Measurements from ENCODE around the gene FBXW12.
"Not testable (repeated sequence)": the region's sequence is repeated elsewhere in the genome, so short reads cannot be mapped to it uniquely, and the experiment has no call there.

Gene FBXW12

GRCh38 chr3:48371651-48372376, at the start of gene FBXW12:
FBXW12 (plus strand) TSS chr3:48372219; CDS start chr3:48372768, 549 bp downstream.
- DNase-seq (ENCODE audit: low read depth): no peak

DNA sequence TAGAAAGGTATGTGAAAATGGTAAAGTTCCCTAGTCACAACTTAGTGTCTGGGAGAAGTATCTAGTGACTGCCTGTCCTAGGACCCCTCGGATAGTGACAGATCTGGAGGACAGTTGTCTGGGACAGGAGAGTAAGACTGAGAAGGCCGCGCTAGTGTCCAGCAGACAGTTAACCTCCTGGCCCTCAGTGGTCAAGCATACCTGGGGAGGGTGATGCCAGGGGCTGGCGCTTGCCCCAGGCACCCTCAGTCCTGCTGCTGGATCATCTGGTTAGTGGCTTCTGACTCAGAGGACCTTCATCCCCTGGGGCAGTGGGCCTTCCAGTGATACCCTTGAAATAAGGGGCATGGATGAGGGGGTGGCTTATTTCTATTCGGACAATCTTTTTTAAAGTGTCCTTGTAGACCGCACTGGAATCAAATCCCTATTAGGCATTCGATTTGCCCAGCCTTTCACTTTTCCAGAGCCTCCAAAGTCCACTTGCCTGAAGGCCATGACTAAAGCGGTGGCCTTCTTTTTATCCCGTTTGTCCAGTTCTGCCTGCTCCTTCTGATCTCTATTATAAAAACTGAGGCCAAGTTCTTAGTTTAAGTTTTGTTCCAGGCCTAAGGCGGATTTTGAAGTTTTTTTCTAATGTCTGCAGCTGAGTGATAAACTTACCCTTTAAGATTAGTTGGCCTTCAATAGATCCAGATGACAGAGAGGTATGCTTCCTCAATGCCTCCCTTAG, 40.1 kb upstream of the FBXW12 start:
- not testable (repeated sequence) for DNase-seq (ENCODE audit: low read depth)

- not testable (repeated sequence) for DNase-seq (ENCODE audit: low read depth)
Measured at GRCh38 chr3:48333346-48334245, 38.4 kb upstream of the FBXW12 start, which contains the start of gene SPINK8. SPINK8 (minus strand) TSS chr3:48333661; CDS start chr3:48328341, 5,320 bp downstream.

DNA sequence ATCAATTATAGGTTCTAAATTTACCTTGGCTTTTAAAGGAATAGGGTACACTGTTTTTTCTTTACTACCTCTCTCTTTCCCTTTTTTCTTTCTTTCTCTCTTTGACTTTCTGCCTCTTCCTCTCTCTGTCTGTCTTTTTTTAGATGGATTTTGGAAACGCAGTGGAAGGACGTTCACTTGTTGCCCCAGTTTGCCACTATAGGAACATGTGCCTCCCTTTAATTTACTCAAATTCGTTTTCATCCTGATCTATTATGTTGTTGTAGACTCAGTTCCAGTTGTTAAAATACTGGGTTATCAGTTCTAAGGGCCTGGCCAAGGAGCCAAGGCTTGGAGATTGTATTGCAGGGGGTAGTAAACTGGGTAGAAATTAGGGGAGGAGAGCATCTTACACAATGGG, 37.4 kb upstream of the FBXW12 start:
- no peak for DNase-seq (ENCODE audit: low read depth)

- not testable (repeated sequence) for DNase-seq (ENCODE audit: low read depth)
Measured at GRCh38 chr3:48335286-48335685, 36.7 kb upstream of the FBXW12 start.

GRCh38 chr3:48337536-48337935, 34.5 kb upstream of the FBXW12 start:
- not testable (repeated sequence) for DNase-seq (ENCODE audit: low read depth)

DNA sequence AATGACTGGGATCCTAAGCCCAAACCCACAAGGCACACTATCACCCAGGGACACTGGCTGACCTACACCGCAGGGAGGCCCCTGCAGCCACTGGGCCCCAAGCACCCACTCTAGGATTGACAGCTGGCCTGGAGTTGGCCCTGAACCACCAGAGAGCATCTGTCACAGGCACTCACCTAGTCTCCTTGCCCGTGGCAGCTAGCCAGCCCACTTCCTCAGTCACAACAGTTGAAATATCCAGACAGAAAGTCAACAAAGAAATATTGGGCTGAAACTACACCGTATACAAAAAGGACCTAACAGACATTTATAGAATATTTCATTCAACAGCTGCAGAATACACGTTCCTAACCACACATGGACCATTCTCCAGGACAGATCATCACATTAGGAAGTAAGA, 33.4 kb upstream of the FBXW12 start:
- no peak for DNase-seq (ENCODE audit: low read depth)

DNA sequence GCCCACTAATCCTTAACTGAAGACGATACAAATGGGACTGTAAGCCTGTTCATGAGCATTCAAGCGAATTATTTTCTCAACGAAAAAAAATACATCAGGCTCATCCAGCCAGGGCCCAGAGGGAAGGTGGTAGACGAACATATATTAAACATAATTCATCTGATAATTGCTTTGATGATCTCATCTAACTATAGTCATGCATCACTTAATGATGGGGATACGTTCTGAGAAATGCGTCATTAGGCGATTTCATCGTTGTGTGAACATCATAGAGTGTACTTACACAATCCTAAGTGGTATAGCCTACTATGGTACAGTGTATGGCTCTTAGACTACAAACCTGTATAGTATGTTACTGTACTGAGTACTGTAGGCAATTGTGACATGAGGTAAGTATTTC, 28.6 kb upstream of the FBXW12 start:
- no peak for DNase-seq (ENCODE audit: low read depth)

- no peak for DNase-seq (ENCODE audit: low read depth)
Measured at GRCh38 chr3:48344867-48345507, 27.0 kb upstream of the FBXW12 start.

DNA sequence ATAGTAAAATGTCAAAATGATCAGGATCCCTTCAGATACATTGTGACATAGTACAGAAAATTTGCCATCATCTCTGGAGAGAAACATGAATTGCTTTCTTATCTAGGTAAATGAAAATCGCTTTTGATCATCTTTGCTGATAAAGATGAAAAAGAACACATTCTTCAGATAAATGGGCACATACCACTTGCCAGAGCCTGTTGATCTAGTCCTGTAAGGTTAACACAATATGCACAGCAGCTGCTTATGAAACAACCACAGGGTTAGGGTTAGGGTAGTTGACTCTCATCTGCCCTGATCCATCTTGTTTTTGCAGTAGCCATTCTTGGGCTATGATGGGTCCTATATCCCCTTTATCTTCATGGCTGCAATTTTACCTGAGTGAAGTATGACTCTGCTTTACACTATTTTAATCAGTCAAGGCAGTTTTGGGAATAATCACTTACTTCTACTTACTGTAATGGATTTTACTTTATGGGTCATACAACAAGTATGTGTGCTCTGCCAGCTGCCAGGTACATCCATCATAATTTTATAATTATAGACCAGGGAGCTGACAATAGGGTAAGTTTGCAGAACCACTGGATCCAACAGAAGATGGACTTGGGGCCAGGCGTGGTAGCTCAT, 26.0 kb upstream of the FBXW12 start:
- DNase-seq (ENCODE audit: low read depth): no peak

DNA sequence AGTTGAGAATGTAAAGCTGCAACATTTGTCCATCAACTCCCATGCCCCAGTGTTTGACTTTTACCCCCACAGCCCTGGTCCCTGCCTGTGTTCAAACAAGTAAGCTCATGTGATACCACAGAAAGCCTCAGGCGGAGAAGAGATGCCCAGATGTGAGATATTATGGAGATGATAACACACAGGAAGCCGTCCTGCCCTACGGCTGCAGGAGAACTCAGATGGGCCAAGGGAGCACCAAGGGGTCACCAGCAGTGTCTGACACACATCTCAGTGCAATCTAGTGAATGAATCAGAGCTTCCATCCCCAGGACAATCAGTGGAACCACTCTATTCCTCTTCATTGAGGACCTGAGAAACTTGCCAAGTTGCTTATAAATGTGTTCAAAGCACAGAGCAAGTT, 24.5 kb upstream of the FBXW12 start:
- DNase-seq (ENCODE audit: low read depth): no peak

GRCh38 chr3:48352546-48352945, 19.5 kb upstream of the FBXW12 start:
- no peak for DNase-seq (ENCODE audit: low read depth)

DNA sequence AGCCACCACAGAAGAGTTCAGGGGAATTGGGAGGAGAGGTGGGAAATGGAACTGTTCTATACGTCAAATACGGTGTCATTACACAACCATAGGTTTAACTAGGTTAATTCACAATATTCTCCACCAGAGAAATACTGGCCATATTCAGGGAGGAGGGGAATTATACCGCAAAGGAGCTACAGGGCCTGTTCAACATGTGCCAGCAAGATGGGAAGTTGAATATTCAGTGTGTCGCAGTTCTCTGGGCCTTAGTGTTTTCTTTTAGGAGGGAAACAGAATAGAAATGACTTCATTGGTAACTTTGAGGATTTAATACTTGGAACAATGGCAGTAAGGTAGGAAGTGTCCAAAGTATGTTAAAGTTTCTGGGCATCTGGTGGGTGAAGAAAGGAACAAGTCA, 18.0 kb upstream of the FBXW12 start:
- DNase-seq (ENCODE audit: low read depth): no peak

GRCh38 chr3:48356419-48356818, 15.6 kb upstream of the FBXW12 start:
- DNase-seq (ENCODE audit: low read depth): no peak

DNA sequence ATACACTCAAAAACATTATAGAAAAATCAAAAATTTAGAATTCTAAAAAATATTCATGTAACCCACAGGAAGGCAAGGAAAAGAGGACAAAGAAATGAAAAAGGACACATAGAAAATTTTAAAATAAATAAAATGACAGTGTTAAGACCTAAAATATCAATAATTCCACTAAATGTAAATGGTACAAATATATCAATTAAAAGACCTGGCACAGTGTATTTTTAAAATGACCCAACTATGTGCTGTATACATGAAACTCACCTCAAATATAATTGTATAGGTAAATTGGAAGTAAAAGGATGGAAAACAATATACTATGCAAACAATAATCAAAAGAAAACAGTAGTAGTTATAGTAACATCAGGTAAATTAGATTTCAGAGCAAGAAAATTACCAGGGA, 10.1 kb upstream of the FBXW12 start:
- DNase-seq (ENCODE audit: low read depth): no peak

- no peak for DNase-seq (ENCODE audit: low read depth)
Measured at GRCh38 chr3:48364840-48365239, 7.2 kb upstream of the FBXW12 start.

DNA sequence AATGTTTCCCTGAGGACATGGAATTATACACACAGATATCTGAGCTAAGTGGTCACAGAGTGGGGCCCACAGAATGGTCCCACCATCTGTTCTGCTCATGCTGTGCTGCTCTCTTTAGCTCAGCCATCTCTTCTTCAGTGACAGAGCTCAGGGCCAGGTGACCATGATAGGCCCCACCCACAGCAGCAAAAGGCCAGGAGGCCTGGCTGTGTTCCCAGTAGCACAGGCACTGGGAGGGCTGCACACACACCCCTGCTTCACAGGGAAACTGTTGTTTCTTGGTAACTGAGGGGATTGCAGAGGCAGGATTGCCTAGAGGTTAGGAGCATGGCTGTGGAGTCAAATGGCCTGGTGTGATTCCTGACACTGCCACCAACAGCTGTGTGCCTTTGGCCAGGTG, 4.8 kb upstream of the FBXW12 start:
- DNase-seq (ENCODE audit: low read depth): no peak

DNA sequence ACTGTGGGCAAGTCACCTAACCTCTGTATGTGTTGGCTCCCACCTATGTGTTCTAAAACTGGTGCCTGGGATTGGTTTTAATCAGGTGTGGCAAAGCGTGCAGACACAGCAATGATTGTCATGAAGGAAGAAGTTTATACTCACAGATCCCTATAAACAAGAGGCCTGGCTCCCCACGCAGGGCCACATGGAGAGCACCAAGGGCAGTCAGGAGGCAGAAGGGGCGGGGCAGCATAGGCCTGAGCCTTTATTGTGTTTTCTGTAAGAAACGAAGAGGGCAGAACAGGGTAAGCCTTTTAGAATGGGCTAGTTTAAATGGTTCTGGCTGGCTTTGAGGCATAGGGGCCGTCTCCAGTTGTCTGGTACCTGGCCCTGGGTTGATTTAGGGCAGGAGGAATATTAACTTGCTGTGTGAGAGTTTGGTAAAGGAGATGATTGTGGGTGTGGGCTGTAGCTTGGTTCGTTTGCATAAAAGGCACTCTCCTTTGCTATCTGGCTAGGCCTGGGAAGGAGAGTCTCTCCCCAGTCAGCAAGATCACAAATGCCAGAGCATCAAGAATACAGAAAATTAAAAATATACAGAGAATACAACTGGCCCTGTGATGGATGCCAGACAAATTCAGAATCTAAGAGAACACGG, 2.2 kb upstream of the FBXW12 start:
- no peak for DNase-seq (ENCODE audit: low read depth)

DNA sequence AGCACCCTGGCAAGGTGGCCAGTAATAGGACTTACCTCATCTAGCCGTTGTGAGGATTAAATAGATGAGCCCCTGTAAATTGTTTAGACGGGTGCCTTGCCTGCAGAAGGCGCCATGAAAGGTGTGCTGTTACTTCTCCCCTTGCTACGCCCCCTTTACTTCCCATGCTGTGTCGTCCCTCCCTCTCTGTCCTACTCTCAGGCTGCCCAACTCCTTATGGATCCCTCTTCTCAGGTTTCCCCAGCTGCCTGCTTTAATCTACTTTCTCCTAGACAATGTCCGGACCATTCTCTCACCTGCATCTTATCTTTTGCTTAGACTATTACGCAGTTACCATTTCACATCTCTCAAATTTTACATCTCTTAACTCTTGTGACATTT, 1.7 kb upstream of the FBXW12 start:
- DNase-seq (ENCODE audit: low read depth): no peak

DNA sequence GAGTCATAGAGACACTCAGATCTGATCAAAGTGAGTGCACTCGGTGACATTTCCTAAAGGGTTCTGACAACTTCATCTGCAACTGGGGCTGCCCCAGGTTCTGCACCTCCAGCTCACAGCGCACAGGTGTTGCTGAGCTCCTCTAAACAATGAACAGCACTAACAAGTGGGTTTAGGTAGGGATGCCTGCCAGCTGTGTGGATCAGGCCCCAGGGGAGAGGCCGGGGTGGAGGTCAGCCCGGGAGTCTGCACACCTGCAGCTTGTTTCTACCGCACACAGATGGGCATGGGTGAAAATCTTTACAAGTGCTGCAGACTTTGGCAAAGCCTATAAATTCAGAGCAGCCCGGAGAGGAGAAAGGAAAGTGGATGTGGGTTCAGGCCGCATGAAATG, 355 bp downstream of the FBXW12 start:
- no peak for DNase-seq (ENCODE audit: low read depth)

- DNase-seq (ENCODE audit: low read depth): no peak
Measured at GRCh38 chr3:48372862-48373435, 930 bp downstream of the FBXW12 start.

Data from GM04504 (cell line).